HL-60/S4 treated with phorbol 12-myristate 13-acetate at 8.2 ng/mL for 4 days and 3 days (cell line): ENCODE results near the gene ABCA4.

Source experiments
- in situ Hi-C: fragments of 300-500 bp; cut with MboI; formaldehyde crosslinking; loops from 2 replicates; pipeline ENCODE4 v1.15.0; 2022; ENCODE audit warnings: low sequenced_read_pairs

The ABCA4 gene

GRCh38 chr1:94124538-94124937 lies 3.6 kb upstream of the ABCA4 start:
- in situ Hi-C loops, result no loop called here

GRCh38 chr1:94122201-94122970 lies 1.4 kb upstream of the ABCA4 start:
- in situ Hi-C loops, result no loop called here

GRCh38 chr1:94121411-94121821 lies 468 bp upstream of the ABCA4 start:
- in situ Hi-C loops, result no loop called here

GRCh38 chr1:94120570-94120901 lies 412 bp downstream of the ABCA4 start:
- in situ Hi-C loops, result no loop called here

- in situ Hi-C loops, result no loop called here
These were observed 965 bp downstream of the ABCA4 start for GRCh38 chr1:94119796-94120569.

- in situ Hi-C loops, result no loop called here
These were observed 1.6 kb downstream of the ABCA4 start for GRCh38 chr1:94119306-94119705.

GRCh38 chr1:94118471-94118870 lies 2.5 kb downstream of the ABCA4 start:
- in situ Hi-C loops, result no loop called here

GRCh38 chr1:94118013-94118412 lies 2.9 kb downstream of the ABCA4 start:
- in situ Hi-C loops, result no loop called here

GRCh38 chr1:94117259-94117851 lies 3.6 kb downstream of the ABCA4 start:
- in situ Hi-C loops, result no loop called here

- in situ Hi-C loops, result no loop called here
These were observed 5.0 kb downstream of the ABCA4 start for GRCh38 chr1:94115900-94116436.

- in situ Hi-C loops, result no loop called here
These were observed 5.6 kb downstream of the ABCA4 start for GRCh38 chr1:94115254-94115899.

- in situ Hi-C loops, result no loop called here
These were observed 7.2 kb downstream of the ABCA4 start for GRCh38 chr1:94113589-94114226.

- in situ Hi-C loops, result no loop called here
These were observed 9.1 kb downstream of the ABCA4 start for GRCh38 chr1:94111879-94112278.

GRCh38 chr1:94110946-94111740 lies 9.8 kb downstream of the ABCA4 start:
- in situ Hi-C loops, result no loop called here

GRCh38 chr1:94110021-94110761 lies 10.8 kb downstream of the ABCA4 start:
- in situ Hi-C loops, result no loop called here

GRCh38 chr1:94109478-94109877 lies 11.5 kb downstream of the ABCA4 start:
- in situ Hi-C loops, result no loop called here

GRCh38 chr1:94107141-94107540 lies 13.8 kb downstream of the ABCA4 start:
- in situ Hi-C loops, result no loop called here

- in situ Hi-C loops, result no loop called here
These were observed 14.2 kb downstream of the ABCA4 start for GRCh38 chr1:94106716-94107115.

- in situ Hi-C loops, result no loop called here
These were observed 14.9 kb downstream of the ABCA4 start for GRCh38 chr1:94105957-94106529.
